ENCODE results near the gene CA10. TPM values are rescaled to one million over a fixed set of nuclear protein-coding genes. Genes with fewer than 3 reads are reported as not detected.

The CA10 gene
- polyA plus RNA-seq, 1 donor from 2014 or later, result 6.2 TPM

DNA sequence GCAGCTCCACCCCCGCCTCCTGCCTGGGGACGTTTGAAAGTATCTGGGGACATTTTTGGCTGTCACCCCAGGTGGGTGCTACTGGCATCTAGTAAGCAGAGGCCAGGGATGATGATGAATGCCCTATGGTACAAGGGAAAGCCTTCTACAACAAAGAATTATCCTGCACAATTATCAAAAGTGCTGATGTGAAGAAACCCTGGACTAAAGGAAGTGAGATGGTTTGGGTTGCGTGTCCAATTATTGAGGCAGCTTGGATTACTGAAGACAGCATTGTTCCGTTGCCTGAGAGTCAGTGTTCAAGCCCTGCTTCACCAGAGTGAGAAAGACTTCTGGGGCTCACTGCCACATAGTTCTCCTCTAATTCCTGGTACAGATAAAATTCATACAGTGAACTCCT lies 343.4 kb downstream of the CA10 start:
- H2AFZ ChIP-seq (ENCODE audit: low read depth, low read length), result no peak overlapping the region
- no peaks in the 10 kb centered on the region for H3F3A ChIP-seq (ENCODE audit: insufficient read depth, low read length, poor library complexity, severe bottlenecking)
- H3K27ac ChIP-seq (ENCODE audit: low read length), result no peak overlapping the region
- no peaks in the 10 kb centered on the region for H3K36me3 ChIP-seq (ENCODE audit: insufficient read depth, low read length)
- TF ChIP-seq CTCF (IDR thresholded peaks at IDR 0.05; ENCODE audit: poor library complexity, severe bottlenecking) (no peak), RAD21 (conservative IDR thresholded peaks at IDR 0.05) (no peak), MXI1 (conservative IDR thresholded peaks at IDR 0.05; ENCODE audit: poor library complexity, severe bottlenecking) (no peak), EP300 (conservative IDR thresholded peaks at IDR 0.05; ENCODE audit: poor library complexity, severe bottlenecking) (no peak), TAF1 (IDR thresholded peaks at IDR 0.05; ENCODE audit: low read depth) (no peak), SMC3 (conservative IDR thresholded peaks at IDR 0.05; ENCODE audit: poor library complexity) (no peak), EZH2 (IDR thresholded peaks at IDR 0.05; ENCODE audit: borderline replicate concordance, insufficient read depth, low read length, poor library complexity, severe bottlenecking) (no peak), POLR2AphosphoS5 (IDR thresholded peaks at IDR 0.05) (no peak)
- TF ChIP-seq, protein P1, sequence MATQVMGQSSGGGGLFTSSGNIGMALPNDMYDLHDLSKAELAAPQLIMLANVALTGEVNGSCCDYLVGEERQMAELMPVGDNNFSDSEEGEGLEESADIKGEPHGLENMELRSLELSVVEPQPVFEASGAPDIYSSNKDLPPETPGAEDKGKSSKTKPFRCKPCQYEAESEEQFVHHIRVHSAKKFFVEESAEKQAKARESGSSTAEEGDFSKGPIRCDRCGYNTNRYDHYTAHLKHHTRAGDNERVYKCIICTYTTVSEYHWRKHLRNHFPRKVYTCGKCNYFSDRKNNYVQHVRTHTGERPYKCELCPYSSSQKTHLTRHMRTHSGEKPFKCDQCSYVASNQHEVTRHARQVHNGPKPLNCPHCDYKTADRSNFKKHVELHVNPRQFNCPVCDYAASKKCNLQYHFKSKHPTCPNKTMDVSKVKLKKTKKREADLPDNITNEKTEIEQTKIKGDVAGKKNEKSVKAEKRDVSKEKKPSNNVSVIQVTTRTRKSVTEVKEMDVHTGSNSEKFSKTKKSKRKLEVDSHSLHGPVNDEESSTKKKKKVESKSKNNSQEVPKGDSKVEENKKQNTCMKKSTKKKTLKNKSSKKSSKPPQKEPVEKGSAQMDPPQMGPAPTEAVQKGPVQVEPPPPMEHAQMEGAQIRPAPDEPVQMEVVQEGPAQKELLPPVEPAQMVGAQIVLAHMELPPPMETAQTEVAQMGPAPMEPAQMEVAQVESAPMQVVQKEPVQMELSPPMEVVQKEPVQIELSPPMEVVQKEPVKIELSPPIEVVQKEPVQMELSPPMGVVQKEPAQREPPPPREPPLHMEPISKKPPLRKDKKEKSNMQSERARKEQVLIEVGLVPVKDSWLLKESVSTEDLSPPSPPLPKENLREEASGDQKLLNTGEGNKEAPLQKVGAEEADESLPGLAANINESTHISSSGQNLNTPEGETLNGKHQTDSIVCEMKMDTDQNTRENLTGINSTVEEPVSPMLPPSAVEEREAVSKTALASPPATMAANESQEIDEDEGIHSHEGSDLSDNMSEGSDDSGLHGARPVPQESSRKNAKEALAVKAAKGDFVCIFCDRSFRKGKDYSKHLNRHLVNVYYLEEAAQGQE (IDR thresholded peaks at IDR 0.05; ENCODE audit: borderline replicate concordance), result no peak
- H3K27me3 ChIP-seq (ENCODE audit: insufficient read depth, low read depth, low read length), result no peaks in the 10 kb centered on the region
- no peaks in the 10 kb centered on the region for H3K9me2 ChIP-seq (ENCODE audit: insufficient read depth, low read length)
- H3K4me3 ChIP-seq (ENCODE audit: low read length), result no peak overlapping the region
- no peak overlapping the region for H3K4me2 ChIP-seq (ENCODE audit: low read length)
- no peak overlapping the region for H3K9ac ChIP-seq (ENCODE audit: low read length)
- no peaks in the 10 kb centered on the region for H3K79me2 ChIP-seq (replicated peaks; ENCODE audit: insufficient read depth, low read length)
- no peaks in the 10 kb centered on the region for H4K20me1 ChIP-seq (ENCODE audit: insufficient read depth)
- no peaks in the 10 kb centered on the region for H3K9me3 ChIP-seq (ENCODE audit: low read length)

- H3F3A ChIP-seq (ENCODE audit: insufficient read depth, low read length, poor library complexity, severe bottlenecking), result no peaks in the 10 kb centered on the region
- no peak overlapping the region for H3K4me2 ChIP-seq (ENCODE audit: low read length)
- H3K27me3 ChIP-seq (ENCODE audit: insufficient read depth, low read depth, low read length), result no peaks in the 10 kb centered on the region
- no peaks in the 10 kb centered on the region for H3K79me2 ChIP-seq (replicated peaks; ENCODE audit: insufficient read depth, low read length)
- H3K36me3 ChIP-seq (ENCODE audit: insufficient read depth, low read length), result no peaks in the 10 kb centered on the region
- H3K9me3 ChIP-seq (ENCODE audit: low read length), result no peaks in the 10 kb centered on the region
- H3K9ac ChIP-seq (ENCODE audit: low read length), result no peak overlapping the region
- H2AFZ ChIP-seq (ENCODE audit: low read depth, low read length), result no peak overlapping the region
- no peak overlapping the region for H3K4me3 ChIP-seq (ENCODE audit: low read length)
- H3K27ac ChIP-seq (ENCODE audit: low read length), result no peak overlapping the region
- no peak for TF ChIP-seq RAD21 (conservative IDR thresholded peaks at IDR 0.05)
- TF ChIP-seq EZH2 (IDR thresholded peaks at IDR 0.05; ENCODE audit: borderline replicate concordance, insufficient read depth, low read length, poor library complexity, severe bottlenecking), result no peak
- no peak for TF ChIP-seq MXI1 (conservative IDR thresholded peaks at IDR 0.05; ENCODE audit: poor library complexity, severe bottlenecking)
- no peak for TF ChIP-seq POLR2AphosphoS5 (IDR thresholded peaks at IDR 0.05)
- TF ChIP-seq EP300 (conservative IDR thresholded peaks at IDR 0.05; ENCODE audit: poor library complexity, severe bottlenecking), result no peak
- TF ChIP-seq TAF1 (IDR thresholded peaks at IDR 0.05; ENCODE audit: low read depth), result no peak
- no peak for TF ChIP-seq SMC3 (conservative IDR thresholded peaks at IDR 0.05; ENCODE audit: poor library complexity)
- TF ChIP-seq CTCF (IDR thresholded peaks at IDR 0.05; ENCODE audit: poor library complexity, severe bottlenecking), result no peak
- TF ChIP-seq, protein P1 (IDR thresholded peaks at IDR 0.05; ENCODE audit: borderline replicate concordance), result no peak
- no peaks in the 10 kb centered on the region for H3K9me2 ChIP-seq (ENCODE audit: insufficient read depth, low read length)
- H4K20me1 ChIP-seq (ENCODE audit: insufficient read depth), result no peaks in the 10 kb centered on the region
Measured at GRCh38 chr17:51814521-51814920, 344.0 kb downstream of the CA10 start.
